Activated T-cell treated with anti-CD3 and anti-CD28 coated beads for 48 hours (primary cell): ENCODE results near the gene MCMBP.

Experiments used
- DNase-seq: peaks from one replicate; pipeline ENCODE4 v3.0.0-alpha.2; 2020; ENCODE audit warnings: low read depth

Gene MCMBP

DNA sequence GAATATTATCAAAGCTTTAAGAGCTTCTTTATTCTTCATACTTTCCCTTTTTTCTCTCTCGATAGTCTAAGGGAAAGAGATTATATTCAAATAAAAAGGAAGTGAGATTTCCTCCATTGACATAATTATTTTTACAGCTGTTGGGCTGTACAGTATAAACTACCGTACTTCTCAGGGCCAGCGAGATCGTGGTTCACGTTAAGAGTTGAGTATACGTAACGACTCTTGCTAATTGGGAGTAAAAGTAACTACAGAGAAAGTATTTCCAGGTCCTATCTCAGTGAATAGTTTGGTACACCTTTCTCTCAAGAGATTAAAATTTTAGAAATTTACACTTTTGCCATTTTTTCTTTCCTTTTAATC, 89.0 kb downstream of the MCMBP start:
- no peak for DNase-seq

DNA sequence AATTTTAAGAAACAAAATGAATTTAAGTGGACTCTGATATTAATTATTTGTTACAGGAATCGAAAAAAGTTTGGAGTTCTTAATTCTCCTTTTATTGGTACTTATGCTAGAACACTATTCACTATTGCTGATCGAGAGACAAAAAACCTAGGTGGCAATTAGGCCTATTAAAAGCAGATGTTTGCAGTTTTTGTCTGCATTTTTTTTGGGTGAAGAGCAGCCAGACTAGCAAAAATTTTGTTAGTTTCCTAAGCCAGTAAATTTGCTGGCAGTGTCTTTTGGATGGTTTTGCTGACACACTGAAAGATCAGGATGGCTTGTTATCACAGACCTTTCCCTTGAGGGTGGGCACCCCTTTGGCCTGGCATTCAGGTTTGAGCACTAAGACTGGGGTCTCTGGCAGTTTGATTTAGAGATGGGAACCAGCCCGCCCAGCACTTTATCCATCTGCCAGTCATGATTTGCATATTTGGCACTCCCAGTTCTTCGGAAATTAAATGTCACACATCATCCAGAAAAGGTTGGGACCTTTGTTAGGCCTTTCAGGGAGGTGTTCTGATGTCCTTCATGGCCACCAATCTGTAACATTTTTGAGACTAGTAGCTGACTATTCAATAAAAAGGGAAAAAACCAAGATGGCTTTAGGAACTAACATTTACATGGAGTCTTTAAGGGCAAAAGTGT, 89.5 kb downstream of the MCMBP start:
- no peak for DNase-seq

DNA sequence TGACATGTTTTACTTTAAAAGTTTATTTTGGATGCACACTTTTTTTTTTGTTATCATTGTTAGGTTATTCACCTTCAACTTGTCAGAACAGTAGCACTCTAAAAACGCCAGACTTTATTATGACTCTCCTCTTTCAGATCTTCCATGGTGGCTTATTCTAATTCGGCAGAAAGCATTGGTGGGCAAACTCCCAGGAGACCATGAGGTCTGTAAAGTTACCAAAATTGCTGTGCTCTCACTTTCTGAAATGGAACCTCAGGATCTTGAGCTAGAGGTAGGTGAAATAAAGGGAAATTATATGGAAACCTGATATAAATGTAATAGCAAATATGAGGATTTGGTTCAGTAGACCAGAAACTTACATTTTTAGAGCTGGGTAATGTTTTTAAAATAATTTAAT, 91.1 kb downstream of the MCMBP start:
- no peak for DNase-seq

DNA sequence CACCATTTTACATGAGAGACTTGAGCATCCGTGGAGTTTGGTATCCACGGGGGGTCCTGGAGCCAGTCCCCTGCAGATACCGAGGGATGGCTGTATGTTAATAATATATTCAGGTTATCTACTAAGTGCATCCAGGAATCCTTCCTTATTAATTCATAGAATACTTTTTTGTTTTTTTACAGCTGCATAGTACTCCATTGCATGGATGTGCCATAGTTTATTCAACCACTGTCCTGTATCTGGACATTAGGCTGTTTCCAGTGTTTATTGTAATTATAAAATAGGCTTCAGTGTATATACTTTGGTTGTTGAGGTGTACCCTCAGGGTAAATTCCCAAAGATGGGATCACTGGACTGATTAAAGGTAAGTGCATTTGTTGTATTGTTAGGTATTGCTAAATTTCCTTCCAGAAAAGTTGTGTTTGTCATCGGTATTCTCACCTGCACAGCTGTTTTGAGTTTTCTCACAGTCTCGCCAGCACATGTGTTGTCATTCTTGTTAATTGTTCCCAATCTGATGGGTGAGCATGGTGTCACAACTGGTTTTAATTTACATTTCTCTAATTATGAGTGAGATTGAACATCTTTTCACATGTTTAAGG, 91.7 kb downstream of the MCMBP start:
- DNase-seq = no peak
